Astrocyte (in vitro differentiated cells and primary cell): Measurements from ENCODE around the gene RYR2.

ENCODE experiments used
- EZH2 ChIP-seq: IDR thresholded peaks from 2 replicates; pipeline ENCODE4 v1.6.1; 2012; ENCODE audit warnings: mild to moderate bottlenecking, low read length, inconsistent platforms; ENCODE audit not compliant: insufficient read depth
- TF ChIP-seq, protein P1 (sequence below): IDR thresholded peaks from 2 replicates; pipeline ENCODE4 v1.5.1; 2011; ENCODE audit warnings: low read depth, mild to moderate bottlenecking, inconsistent platforms, low read length, moderate library complexity; ENCODE audit not compliant: insufficient read depth

DNA sequence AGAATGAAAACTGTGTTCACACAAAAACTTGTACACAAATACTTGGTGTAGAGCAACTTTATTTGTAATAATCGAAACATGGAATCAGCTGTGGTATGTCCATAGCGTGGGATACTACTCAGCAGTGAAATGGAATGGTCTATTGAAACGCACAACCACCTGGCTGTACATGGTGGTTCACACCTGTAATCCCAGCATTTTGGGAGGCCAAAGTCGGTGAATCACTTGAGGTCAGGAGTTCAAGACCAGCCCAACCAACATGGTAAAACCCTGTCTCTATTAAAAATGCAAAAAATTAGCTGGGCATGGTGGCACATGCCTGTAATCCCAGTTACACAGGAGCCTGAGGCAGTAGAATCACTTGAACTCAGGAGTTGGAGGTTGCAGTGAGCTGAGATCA, 356.8 kb downstream of the RYR2 start:
- TF ChIP-seq EZH2 = no peak
- TF ChIP-seq, protein P1, sequence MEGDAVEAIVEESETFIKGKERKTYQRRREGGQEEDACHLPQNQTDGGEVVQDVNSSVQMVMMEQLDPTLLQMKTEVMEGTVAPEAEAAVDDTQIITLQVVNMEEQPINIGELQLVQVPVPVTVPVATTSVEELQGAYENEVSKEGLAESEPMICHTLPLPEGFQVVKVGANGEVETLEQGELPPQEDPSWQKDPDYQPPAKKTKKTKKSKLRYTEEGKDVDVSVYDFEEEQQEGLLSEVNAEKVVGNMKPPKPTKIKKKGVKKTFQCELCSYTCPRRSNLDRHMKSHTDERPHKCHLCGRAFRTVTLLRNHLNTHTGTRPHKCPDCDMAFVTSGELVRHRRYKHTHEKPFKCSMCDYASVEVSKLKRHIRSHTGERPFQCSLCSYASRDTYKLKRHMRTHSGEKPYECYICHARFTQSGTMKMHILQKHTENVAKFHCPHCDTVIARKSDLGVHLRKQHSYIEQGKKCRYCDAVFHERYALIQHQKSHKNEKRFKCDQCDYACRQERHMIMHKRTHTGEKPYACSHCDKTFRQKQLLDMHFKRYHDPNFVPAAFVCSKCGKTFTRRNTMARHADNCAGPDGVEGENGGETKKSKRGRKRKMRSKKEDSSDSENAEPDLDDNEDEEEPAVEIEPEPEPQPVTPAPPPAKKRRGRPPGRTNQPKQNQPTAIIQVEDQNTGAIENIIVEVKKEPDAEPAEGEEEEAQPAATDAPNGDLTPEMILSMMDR = no peak
